Endodermal cell (in vitro differentiated cells): ENCODE measurements around the gene STARD13. TPM values are rescaled to one million over a fixed set of nuclear protein-coding genes. Genes with fewer than 3 reads are reported as not detected.

ENCODE experiments used
- DNase-seq: peaks from one replicate; pipeline ENCODE4 v3.0.0-alpha.2; 2017
- H3K27ac ChIP-seq: 2 replicates; pipeline ENCODE4 v1.5.1; 2013; ENCODE audit warnings: mild to moderate bottlenecking, low read depth, low read length, moderate library complexity
- H3K27me3 ChIP-seq: 2 replicates; pipeline ENCODE4 v1.6.1; 2013; ENCODE audit warnings: mild to moderate bottlenecking, low read length, moderate library complexity; ENCODE audit not compliant: insufficient read depth, control insufficient read depth, poor library complexity, severe bottlenecking
- H3K36me3 ChIP-seq: 2 replicates; pipeline ENCODE4 v1.7.0; 2013; ENCODE audit warnings: mild to moderate bottlenecking, low read length, moderate library complexity; ENCODE audit not compliant: control insufficient read depth, insufficient read depth
- H3K4me1 ChIP-seq: one replicate; pipeline ENCODE4 v1.7.0; 2013; ENCODE audit warnings: low read length; ENCODE audit not compliant: control insufficient read depth, insufficient read depth
- H3K4me3 ChIP-seq: 2 replicates; pipeline ENCODE4 v1.5.1; 2013; ENCODE audit warnings: mild to moderate bottlenecking, low read length, moderate library complexity
- H3K9ac ChIP-seq: 2 replicates; pipeline ENCODE4 v1.6.1; 2013; ENCODE audit warnings: mild to moderate bottlenecking, low read length, moderate library complexity; ENCODE audit not compliant: poor library complexity, severe bottlenecking; ENCODE audit errors: extremely low read depth
- H3K9me3 ChIP-seq: 2 replicates; pipeline ENCODE4 v1.6.1; 2013; ENCODE audit warnings: mild to moderate bottlenecking, low read length, moderate library complexity; ENCODE audit not compliant: control insufficient read depth
- H3K27ac Mint-ChIP-seq: 2 replicates; pipeline ENCODE4 v1.8.0; 2020; ENCODE audit warnings: mixed read lengths
- H3K27me3 Mint-ChIP-seq: 2 replicates; pipeline ENCODE4 v1.8.0; 2021; ENCODE audit warnings: mild to moderate bottlenecking, mixed read lengths; ENCODE audit not compliant: insufficient read depth
- H3K36me3 Mint-ChIP-seq: 2 replicates; pipeline ENCODE4 v1.8.0; 2020; ENCODE audit warnings: low read depth, mixed read lengths
- H3K4me1 Mint-ChIP-seq: 2 replicates; pipeline ENCODE4 v1.8.0; 2020; ENCODE audit warnings: mixed read lengths
- H3K4me3 Mint-ChIP-seq: 2 replicates; pipeline ENCODE4 v1.8.0; 2020; ENCODE audit warnings: mild to moderate bottlenecking, moderate library complexity, mixed read lengths
- H3K9me3 Mint-ChIP-seq: 2 replicates; pipeline ENCODE4 v1.8.0; 2020; ENCODE audit warnings: mild to moderate bottlenecking, mixed read lengths
- CTCF ChIP-seq: fragments of 200-600 bp; sonication (generic); conservative IDR thresholded peaks from 2 replicates; pipeline ENCODE4 v1.5.0; 2021; ENCODE audit warnings: antibody characterized with exemption, mild to moderate bottlenecking
- WGBS, 2 experiments: methylation state at CpG; one replicate each; pipeline versions ENCODE4 v1.1.5 to v1.1.7; 2013; ENCODE audit warnings: missing lambda C conversion rate in 2 of 2, mixed read lengths in 1 of 2; ENCODE audit not compliant: insufficient coverage in 1 of 2, insufficient read length in 1 of 2; 5-methylcytosine and 5-hydroxymethylcytosine counted together
- total RNA-seq, 2 donors: library from RNA; stranded (reverse); fragmentation: NEBNext Ultra II Directional in 1 of 2; extraction: Animal tissue kit (Norgen Biotek cat#: 25700) in 1 of 2; gene quantifications; 2 replicates in 1 of 2; 3 replicates in 1 of 2; pipeline ENCODE4 v1.2.1, GENCODE V29; 2021

Gene STARD13
- total RNA-seq, 2 donors from 2014 or later: 2.5 to 3.7 TPM

GRCh38 chr13:33106656-33107360, 178.7 kb downstream of the STARD13 start:
- H3K27ac ChIP-seq: no peak overlapping the region
- H3K36me3 ChIP-seq: no peaks in the 10 kb centered on the region
- no peak overlapping the region for H3K4me3 ChIP-seq
- H3K4me1 ChIP-seq: no peaks in the 10 kb centered on the region
- Mint-ChIP-seq H3K27me3 (peaks cover 23% of the 10 kb centered on the region), H3K36me3 (peaks cover 2% of the 10 kb centered on the region), H3K27ac (no peak overlapping the region), H3K9me3 (peaks cover 4% of the 10 kb centered on the region), H3K4me3 (no peak overlapping the region), H3K4me1 (peaks cover 9% of the 10 kb centered on the region)
- H3K9ac ChIP-seq: no peak overlapping the region
- TF ChIP-seq CTCF: no peak
- DNase-seq: no peak
- peaks cover 24% of the 10 kb centered on the region for H3K27me3 ChIP-seq
- peaks cover 7% of the 10 kb centered on the region for H3K9me3 ChIP-seq
- 90 to 94% methylated on average over 4 to 7 of the region's 7 CpGs for WGBS, 2 experiments

- H3K27ac Mint-ChIP-seq: no peak overlapping the region
- peaks cover 2% of the 10 kb centered on the region for H3K36me3 Mint-ChIP-seq
- no peak for DNase-seq
- H3K4me3 ChIP-seq: no peak overlapping the region
- H3K4me3 Mint-ChIP-seq: no peak overlapping the region
- no peak for TF ChIP-seq CTCF
- peaks cover 24% of the 10 kb centered on the region for H3K27me3 ChIP-seq
- peaks cover 23% of the 10 kb centered on the region for H3K27me3 Mint-ChIP-seq
- no peak overlapping the region for H3K9ac ChIP-seq
- peaks cover 12% of the 10 kb centered on the region for H3K9me3 ChIP-seq
- H3K36me3 ChIP-seq: no peaks in the 10 kb centered on the region
- no peak overlapping the region for H3K27ac ChIP-seq
- no peaks in the 10 kb centered on the region for H3K4me1 ChIP-seq
- H3K4me1 Mint-ChIP-seq: peaks cover 5% of the 10 kb centered on the region
- 94 to 96% methylated on average over 9 of the region's 9 CpGs for WGBS, 2 experiments
- peaks cover 7% of the 10 kb centered on the region for H3K9me3 Mint-ChIP-seq
Measured at GRCh38 chr13:33105387-33106005, 180.1 kb downstream of the STARD13 start.

- Histone ChIP-seq H3K9ac (no peak overlapping the region), H3K27me3 (peaks cover 21% of the 10 kb centered on the region), H3K4me1 (no peaks in the 10 kb centered on the region), H3K9me3 (peaks cover 14% of the 10 kb centered on the region), H3K4me3 (no peak overlapping the region), H3K27ac (no peak overlapping the region), H3K36me3 (no peaks in the 10 kb centered on the region)
- peaks cover 7% of the 10 kb centered on the region for H3K9me3 Mint-ChIP-seq
- H3K4me1 Mint-ChIP-seq: peaks cover 14% of the 10 kb centered on the region
- TF ChIP-seq CTCF: no peak
- H3K27ac Mint-ChIP-seq: no peak overlapping the region
- H3K36me3 Mint-ChIP-seq: peaks cover 2% of the 10 kb centered on the region
- WGBS, 2 experiments: 94 to 97% methylated on average over 4 of the region's 4 CpGs
- no peak for DNase-seq
- H3K4me3 Mint-ChIP-seq: no peak overlapping the region
- peaks cover 23% of the 10 kb centered on the region for H3K27me3 Mint-ChIP-seq
Measured at GRCh38 chr13:33103457-33103856, 182.1 kb downstream of the STARD13 start.
